GM18873 (cell line): ENCODE data around the gene RNF13.
"Not testable (repeated sequence)": the region's sequence is repeated elsewhere in the genome, so short reads cannot be mapped to it uniquely, and the experiment has no call there.

ENCODE experiments used
- ATAC-seq: cut with Tn5 transposase; IDR thresholded peaks from one replicate; pipeline ENCODE4 v1.9.1; 2021; ENCODE audit warnings: mild to moderate bottlenecking, moderate library complexity, moderate number of reproducible peaks; ENCODE audit not compliant: unreplicated experiment, low FRiP score

RNF13 gene

GRCh38 chr3:149977386-149977785 is 164.4 kb downstream of the RNF13 start:
- no peak for ATAC-seq

GRCh38 chr3:149981979-149982378 is 169.0 kb downstream of the RNF13 start:
- ATAC-seq: not testable (repeated sequence)

GRCh38 chr3:149983053-149983452 is 170.0 kb downstream of the RNF13 start:
- ATAC-seq: not testable (repeated sequence)

GRCh38 chr3:149983628-149984027 is 170.6 kb downstream of the RNF13 start:
- ATAC-seq: no peak

DNA sequence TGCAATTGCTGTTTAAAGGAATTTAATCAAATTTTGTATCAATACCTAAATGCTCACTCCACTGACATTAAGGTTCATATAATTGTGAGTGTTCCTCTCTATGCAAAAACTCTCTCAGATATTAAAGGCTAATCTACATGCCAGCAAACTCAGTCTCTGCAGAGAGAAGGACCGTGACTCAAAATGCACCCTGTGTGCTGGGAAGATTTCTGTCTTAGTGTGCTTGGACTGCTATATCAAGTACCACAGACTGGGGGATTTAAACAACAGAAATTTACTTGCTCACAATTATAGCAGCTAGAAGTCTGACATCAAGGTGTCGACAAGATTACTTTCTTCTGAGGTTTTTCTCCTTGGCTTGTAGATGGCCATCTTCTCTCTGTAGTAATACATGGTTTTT is 176.3 kb downstream of the RNF13 start:
- ATAC-seq: no peak

DNA sequence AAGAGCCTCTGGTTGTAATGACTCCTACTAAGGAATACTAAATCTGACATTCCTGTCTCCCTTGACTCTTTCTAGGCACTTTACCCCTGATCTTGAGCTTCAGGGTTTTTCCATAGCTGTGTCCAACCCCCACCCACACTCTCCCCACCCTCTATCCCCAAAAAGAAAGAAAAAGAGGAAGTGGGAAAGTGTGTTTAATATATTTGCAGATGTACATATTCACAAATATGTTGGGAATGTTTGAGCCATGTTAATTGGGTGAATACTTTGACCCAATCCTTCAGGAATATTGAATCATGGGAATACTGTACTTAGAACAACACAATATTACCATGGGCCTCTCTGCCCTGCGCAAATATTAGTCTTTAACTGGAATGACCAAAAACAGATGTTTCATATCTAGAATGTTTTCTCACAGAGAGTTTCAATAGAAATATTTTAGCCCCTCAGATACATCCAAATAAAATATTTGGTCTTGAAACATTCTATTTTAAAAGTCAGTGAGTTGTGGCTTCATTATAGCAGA is 177.5 kb downstream of the RNF13 start:
- ATAC-seq: no peak

DNA sequence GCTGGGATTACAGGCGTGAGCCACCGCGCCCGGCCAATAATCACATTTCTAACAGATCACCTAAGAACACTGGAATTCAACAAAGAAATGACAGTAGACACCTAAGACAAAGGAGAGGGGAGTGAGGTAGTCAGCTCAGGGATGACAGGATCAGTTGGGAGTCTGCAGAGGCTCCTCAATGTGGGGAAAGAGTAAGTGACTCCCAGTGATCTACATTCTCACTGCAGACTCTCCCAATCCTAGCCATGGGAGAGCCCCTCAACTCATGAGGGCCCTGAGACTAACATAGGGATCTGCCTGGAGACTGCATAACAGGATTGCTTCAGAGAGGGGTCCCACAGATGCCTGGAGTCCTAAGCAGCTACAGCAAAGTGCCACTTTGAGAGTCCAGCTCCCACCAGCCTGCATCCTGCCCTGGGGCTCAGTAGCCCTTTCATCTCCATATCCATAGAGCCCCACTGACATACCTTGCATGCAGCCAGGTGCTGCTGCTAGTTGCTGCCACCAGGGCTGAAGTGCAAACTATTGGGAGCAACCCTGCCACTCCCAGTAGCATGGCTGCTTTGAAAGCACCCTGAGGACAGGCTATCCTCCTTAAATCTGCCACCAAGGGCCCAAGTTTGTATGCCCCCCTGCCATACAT is 179.5 kb downstream of the RNF13 start:
- ATAC-seq: no peak

GRCh38 chr3:149998946-149999345 is 185.9 kb downstream of the RNF13 start:
- ATAC-seq: no peak

- no peak for ATAC-seq
Measured at GRCh38 chr3:149999421-149999820, 186.4 kb downstream of the RNF13 start.

GRCh38 chr3:150000641-150001040 is 187.6 kb downstream of the RNF13 start:
- ATAC-seq: no peak

DNA sequence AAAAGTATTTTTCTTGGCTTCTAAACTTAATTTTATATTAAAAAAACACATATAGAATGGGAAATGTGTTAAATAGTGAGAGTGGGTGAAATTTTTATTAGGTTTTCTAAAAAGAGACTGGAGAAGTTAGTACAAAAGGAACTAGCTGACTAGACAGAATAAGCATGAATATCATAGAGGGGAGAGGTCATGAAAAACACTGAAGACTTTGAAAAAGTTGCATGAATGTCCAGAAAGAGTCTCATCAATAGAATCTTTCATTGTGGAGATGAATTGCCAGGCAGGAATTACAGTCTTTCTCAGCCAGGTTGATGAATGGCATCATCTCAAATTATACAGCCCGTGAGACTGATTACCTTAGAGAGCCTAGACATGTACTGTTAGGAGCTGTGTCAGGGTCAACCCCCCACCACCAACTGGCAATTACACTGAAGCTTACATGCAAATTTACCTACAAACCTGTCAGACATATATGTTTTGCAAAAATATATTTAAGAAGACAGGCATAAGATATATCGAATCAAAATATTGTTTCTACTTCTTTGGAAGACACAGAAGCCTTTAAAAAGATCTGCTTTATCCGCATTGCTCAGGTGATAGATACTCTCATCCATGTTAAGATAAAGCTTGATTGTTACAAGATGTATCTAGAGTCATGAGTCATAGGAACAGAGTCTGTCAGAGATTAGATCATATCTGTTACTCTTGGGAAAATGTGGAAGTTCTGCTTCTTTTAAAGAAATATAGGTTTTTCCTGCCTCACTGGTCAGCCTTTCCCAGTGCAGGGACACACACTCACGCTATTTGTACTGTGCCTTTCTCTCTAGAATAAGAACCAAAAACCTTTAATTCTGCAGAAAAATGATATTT is 192.5 kb downstream of the RNF13 start:
- ATAC-seq: no peak

- ATAC-seq: no peak
Measured at GRCh38 chr3:150006794-150007193, 193.8 kb downstream of the RNF13 start.
